Lower leg skin (tissue), 4 donors: ENCODE data around the gene IGLL5. TPM values are rescaled to one million over a fixed set of nuclear protein-coding genes. Genes with fewer than 3 reads are reported as not detected.
A peak's percentile ranks its signal among the peaks of the same experiment; 100 is the strongest.

Experiments
- DNase-seq, 2 donors: peaks; one replicate each; pipeline ENCODE4 v3.0.0-alpha.2; 2019; ENCODE audit warnings: low spot score in 2 of 2
- H3K4me3 ChIP-seq: fragments of 200-600 bp; sonication (generic); 2 replicates; pipeline ENCODE4 v1.5.1; 2017; ENCODE audit warnings: mild to moderate bottlenecking, low read depth; ENCODE audit not compliant: poor library complexity, severe bottlenecking
- CTCF ChIP-seq, 3 donors: fragments of 450-650 bp; IDR thresholded peaks; one replicate each; pipeline ENCODE4 v1.5.1; 2016; ENCODE audit warnings: antibody characterized with exemption in 3 of 3, mild to moderate bottlenecking in 3 of 3, moderate library complexity in 2 of 3
- POLR2A ChIP-seq, 2 donors: fragments of 450-650 bp; IDR thresholded peaks; one replicate each; pipeline ENCODE4 v1.6.1; 2016 to 2017; ENCODE audit warnings: antibody characterized with exemption in 2 of 2, mild to moderate bottlenecking in 1 of 2, moderate library complexity in 1 of 2
- WGBS, 2 donors: methylation state at CpG; one replicate each; pipeline ENCODE4 v1.1.5; 2018; 5-methylcytosine and 5-hydroxymethylcytosine counted together
- intact Hi-C: fragments of 100-400 bp; cut with DNase I; formaldehyde crosslinking; loops from one replicate; pipeline ENCODE4 v1.15.0; 2023; ENCODE audit warnings: low total_unique reads
- total RNA-seq, 4 donors: library from RNA; depleted of rRNA; stranded (reverse); fragments of >200 nt; gene quantifications; one replicate each; pipeline ENCODE4 v1.1.0, GENCODE V29; 2016

IGLL5 gene
- total RNA-seq: not detected

- peak in 1 of 2 donors; percentile 83 for DNase-seq
- intact Hi-C loops: no loop called here
- WGBS, 2 donors: 88 to 94% methylated on average over 12 of the region's 15 CpGs
- TF ChIP-seq CTCF (IDR thresholded peaks at IDR 0.05): no peak
- TF ChIP-seq POLR2A (IDR thresholded peaks at IDR 0.05): no peak
- no peak within 1 kb of the TSS for H3K4me3 ChIP-seq
Measured at GRCh38 chr22:22887621-22888503, at the start of gene IGLL5. TSS of gene IGLL5 (plus strand) at chr22:22887816. CDS start at chr22:22888054, 238 bp downstream.

- 82 to 85% methylated on average over 5 of the region's 5 CpGs for WGBS, 2 donors
- no peak for TF ChIP-seq CTCF (IDR thresholded peaks at IDR 0.05)
- TF ChIP-seq POLR2A (IDR thresholded peaks at IDR 0.05): no peak
- peak in 1 of 2 donors; percentile 4 for DNase-seq
- intact Hi-C loops: no loop called here
- no peak overlapping the region for H3K4me3 ChIP-seq
Measured at GRCh38 chr22:22838148-22838786, 49.3 kb upstream of the IGLL5 start.

- intact Hi-C loops: no loop called here
- WGBS, 2 donors: 69 to 77% methylated on average over 6 of the region's 6 CpGs
- no peak for TF ChIP-seq CTCF (IDR thresholded peaks at IDR 0.05)
- H3K4me3 ChIP-seq: no peak overlapping the region
- no peak for DNase-seq
Measured at GRCh38 chr22:22839570-22840314, 47.9 kb upstream of the IGLL5 start.

GRCh38 chr22:22840780-22841179 is 46.8 kb upstream of the IGLL5 start:
- 54 to 58% methylated on average over 2 of the region's 2 CpGs for WGBS, 2 donors
- no peak for DNase-seq
- intact Hi-C loops: no loop called here
- no peak overlapping the region for H3K4me3 ChIP-seq
- TF ChIP-seq CTCF (IDR thresholded peaks at IDR 0.05): no peak
- TF ChIP-seq POLR2A (IDR thresholded peaks at IDR 0.05): no peak

GRCh38 chr22:22841598-22841997 is 46.0 kb upstream of the IGLL5 start:
- DNase-seq: no peak
- H3K4me3 ChIP-seq: no peak overlapping the region
- intact Hi-C loops: no loop called here
- TF ChIP-seq CTCF (IDR thresholded peaks at IDR 0.05) (no peak), POLR2A (IDR thresholded peaks at IDR 0.05) (no peak)
